NCI-H748 treated with DMSO at 0.1 percent for 48 hours (cell line): ENCODE data around the gene TNNI2.

Source experiments
- DNase-seq: peaks from one replicate; lab custom pipeline; 2025; lab: John Stamatoyannopoulos, UW

TNNI2 gene

DNA sequence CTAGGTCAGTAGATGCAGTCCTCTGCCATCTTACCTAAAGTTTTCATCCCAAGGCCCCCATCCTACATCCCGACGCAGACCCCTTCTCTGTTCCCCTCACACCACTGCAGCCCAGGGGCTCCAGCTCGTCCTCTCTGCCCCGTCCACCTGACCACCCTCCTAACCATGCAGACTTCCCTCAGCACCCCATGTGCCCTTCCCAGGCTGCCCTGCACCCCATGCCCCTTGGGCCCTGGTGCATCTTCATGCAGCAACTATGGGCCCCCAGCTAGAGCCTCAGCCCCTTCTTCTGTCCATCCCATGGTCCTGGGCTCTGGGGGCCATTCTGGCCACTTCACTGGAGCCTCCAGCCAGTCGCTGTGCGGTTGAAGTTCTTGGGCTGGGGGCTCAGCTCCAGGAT, 50.0 kb downstream of the TNNI2 start:
- no peak for DNase-seq

DNA sequence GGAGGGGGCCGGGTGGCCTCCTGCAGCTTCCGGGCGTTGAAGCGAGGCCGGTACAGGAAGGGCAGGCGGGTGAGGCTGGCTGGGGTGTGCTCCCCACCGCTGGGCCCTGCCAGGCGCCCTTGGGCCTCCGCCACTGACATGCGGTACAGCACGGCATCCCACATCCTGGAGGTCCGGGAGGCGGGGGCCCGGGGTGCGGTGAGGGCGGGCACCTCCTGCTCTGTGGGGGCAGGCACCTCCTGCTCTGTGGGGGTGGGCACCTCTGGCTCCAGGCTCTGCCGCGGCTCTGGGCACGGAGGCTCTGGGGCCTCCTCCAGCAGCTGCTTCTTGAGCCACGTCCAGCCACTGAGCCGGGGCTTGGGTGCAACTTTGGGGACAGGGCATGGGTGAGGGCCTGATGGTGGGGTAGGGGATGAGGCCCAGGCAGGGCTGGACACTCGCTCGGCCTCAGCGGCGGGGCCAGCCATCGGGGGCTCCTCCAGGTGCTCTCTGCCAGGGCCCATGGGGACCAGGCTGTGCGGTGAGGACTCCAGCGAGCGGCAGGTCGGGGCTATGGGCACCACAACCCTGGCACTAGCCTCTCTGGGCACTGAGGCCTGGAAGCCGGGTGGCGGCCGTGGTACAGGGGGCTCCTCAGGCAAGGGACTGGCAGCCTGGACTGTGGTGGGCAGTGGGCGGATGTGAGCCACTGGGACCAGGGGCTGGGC, 50.6 kb downstream of the TNNI2 start:
- no peak for DNase-seq

DNA sequence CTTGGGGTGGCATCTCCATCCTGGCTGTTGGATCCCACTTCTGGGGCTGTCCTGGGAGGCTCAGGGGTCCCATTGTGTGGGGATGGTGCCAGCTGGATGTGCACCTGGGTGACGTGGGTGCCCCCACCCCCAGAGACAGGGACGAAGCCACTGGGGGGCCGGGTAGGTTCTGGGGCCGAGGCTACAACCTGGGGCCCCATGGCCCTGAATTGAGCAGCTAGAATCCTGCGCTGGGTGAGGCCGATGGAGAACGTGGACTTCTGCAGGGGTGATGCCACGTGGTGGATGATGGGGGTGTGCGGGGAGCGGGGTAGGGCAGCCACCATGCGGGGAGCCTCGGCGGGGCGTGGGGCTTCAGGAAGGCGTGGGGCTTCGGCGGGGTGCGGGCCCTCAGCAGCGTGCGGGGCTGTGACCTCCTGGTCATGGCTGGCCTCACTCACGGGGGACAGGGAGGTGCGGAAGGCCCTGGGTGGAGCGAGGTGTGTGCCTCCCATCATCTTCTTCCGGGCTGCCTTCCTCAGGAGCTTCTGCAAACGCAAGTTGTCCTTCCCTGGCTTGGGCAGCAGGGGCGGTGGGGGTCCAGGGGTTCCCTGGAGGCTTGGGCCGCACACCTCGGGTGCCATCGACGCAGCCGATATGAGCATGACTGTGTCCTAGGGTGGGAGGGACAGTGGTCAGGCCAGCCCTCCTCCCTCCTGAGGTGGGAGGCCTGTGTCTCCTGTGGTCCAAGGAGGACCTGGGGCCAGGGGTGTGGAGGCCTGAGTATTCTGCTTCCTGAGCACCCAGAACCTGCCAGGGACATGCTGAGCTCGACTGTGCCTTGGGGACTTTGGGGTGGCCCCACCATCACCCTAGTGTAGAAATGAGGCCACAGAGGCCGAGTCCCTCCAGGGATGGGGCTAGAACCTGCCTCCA, 51.4 kb downstream of the TNNI2 start:
- no peak for DNase-seq
